A673 (cell line): ENCODE measurements around the gene TBX19. TPM values are rescaled to one million over a fixed set of nuclear protein-coding genes. Genes with fewer than 3 reads are reported as not detected.

Experiments
- Bru-seq: library from RNA; stranded (reverse); fragments of 400-500 nt; gene quantifications from one replicate; lab custom pipeline; 2021; lab: Mats Ljungman, UMichigan
- BruChase-seq, 2 experiments: library from RNA; stranded (reverse); fragments of 400-500 nt; gene quantifications; one replicate each; lab custom pipeline; 2021; lab: Mats Ljungman, UMichigan
- BruUV-seq: library from RNA; stranded (reverse); fragments of 400-500 nt; replicated peaks from 2 replicates; lab custom pipeline; 2021; lab: Mats Ljungman, UMichigan
- CTCF ChIA-PET: fragments of 300-600 bp; sonication (Branson Sonifier 250); formaldehyde crosslinking; loops from one replicate; lab custom pipeline; 2022; ENCODE audit warnings: antibody characterized with exemption; lab: Charles Lee
- POLR2A ChIA-PET: fragments of 300-600 bp; sonication (Branson Sonifier 250); formaldehyde crosslinking; loops from one replicate; lab custom pipeline; 2022; ENCODE audit warnings: antibody characterized with exemption; ENCODE audit not compliant: low non-redundant PET; lab: Charles Lee
- DNase-seq: peaks from one replicate; pipeline ENCODE4 v3.0.0-alpha.2; 2015; ENCODE audit warnings: low spot score
- H3K27ac ChIP-seq: fragments of 200-600 bp; sonication (generic); 2 replicates; pipeline ENCODE4 v1.5.1; 2016; ENCODE audit warnings: mixed run types, low read depth, mild to moderate bottlenecking, mixed read lengths, antibody characterized with exemption, low read length; ENCODE audit not compliant: poor library complexity, severe bottlenecking
- H3K27me3 ChIP-seq: fragments of 200-600 bp; sonication (generic); replicated peaks from 2 replicates; pipeline ENCODE4 v1.6.1; 2017; ENCODE audit warnings: mixed run types, low read depth, mild to moderate bottlenecking, mixed read lengths, antibody characterized with exemption, low read length; ENCODE audit not compliant: insufficient read depth, poor library complexity
- H3K36me3 ChIP-seq: fragments of 200-600 bp; sonication (generic); 2 replicates; pipeline ENCODE4 v1.6.1; 2016; ENCODE audit warnings: mixed run types, mild to moderate bottlenecking, mixed read lengths, antibody characterized with exemption, low read length; ENCODE audit not compliant: insufficient read depth, poor library complexity, severe bottlenecking
- H3K4me1 ChIP-seq: fragments of 200-600 bp; sonication (generic); 2 replicates; pipeline ENCODE4 v1.6.1; 2017; ENCODE audit warnings: mixed run types, mild to moderate bottlenecking, mixed read lengths, antibody characterized with exemption, low read length; ENCODE audit not compliant: insufficient read depth, poor library complexity, severe bottlenecking
- H3K4me3 ChIP-seq: fragments of 200-600 bp; sonication (generic); 2 replicates; pipeline ENCODE4 v1.5.1; 2016; ENCODE audit warnings: low read depth, mixed run types, mild to moderate bottlenecking, mixed read lengths, low read length; ENCODE audit not compliant: poor library complexity, severe bottlenecking
- H3K9me3 ChIP-seq: fragments of 200-600 bp; sonication (generic); 2 replicates; pipeline ENCODE4 v1.6.1; 2016; ENCODE audit warnings: mixed run types, low read depth, mild to moderate bottlenecking, mixed read lengths, antibody characterized with exemption, low read length; ENCODE audit not compliant: poor library complexity, severe bottlenecking
- EZH2 ChIP-seq: fragments of 200-600 bp; sonication (generic); IDR thresholded peaks from 2 replicates; pipeline ENCODE4 v1.6.1; 2017; ENCODE audit warnings: borderline replicate concordance, low read depth, mild to moderate bottlenecking, mixed read lengths, antibody characterized with exemption, low read length; ENCODE audit not compliant: poor library complexity, severe bottlenecking
- intact Hi-C: fragments of 100-400 bp; cut with micrococcal nuclease; formaldehyde crosslinking; loops from one replicate; pipeline ENCODE4 v1.10.0; 2022; ENCODE audit not compliant: unreplicated experiment
- long read RNA-seq: library from polyadenylated mRNA; stranded (forward); transcript quantifications from one replicate; pipeline ENCODE4 v2.0.0, GENCODE V29; 2022
- total RNA-seq: library from RNA; stranded (reverse); gene quantifications from 2 replicates; pipeline ENCODE4 v1.2.3, GENCODE V29; 2021
- TF ChIP-seq, protein P1 (sequence below): fragments of 300-800, 200-600 bp; sonication (generic); conservative IDR thresholded peaks from 2 replicates; pipeline ENCODE4 v1.5.1; 2017; ENCODE audit warnings: low read depth, mild to moderate bottlenecking, antibody characterized with exemption, low read length, moderate library complexity, mixed read lengths

TBX19 gene
- total RNA-seq (2.0 and 2.5 TPM in 2 replicates), Bru-seq, nascent RNA (percentile 53 among the genes with signal in this experiment), BruChase-seq, experiment 1, labeled RNA remaining after a 2-hour chase (percentile 68 among the genes with signal in this experiment), BruChase-seq, experiment 2, labeled RNA remaining after a 6-hour chase (percentile 62 among the genes with signal in this experiment)
- long read RNA-seq = 0 reads

DNA sequence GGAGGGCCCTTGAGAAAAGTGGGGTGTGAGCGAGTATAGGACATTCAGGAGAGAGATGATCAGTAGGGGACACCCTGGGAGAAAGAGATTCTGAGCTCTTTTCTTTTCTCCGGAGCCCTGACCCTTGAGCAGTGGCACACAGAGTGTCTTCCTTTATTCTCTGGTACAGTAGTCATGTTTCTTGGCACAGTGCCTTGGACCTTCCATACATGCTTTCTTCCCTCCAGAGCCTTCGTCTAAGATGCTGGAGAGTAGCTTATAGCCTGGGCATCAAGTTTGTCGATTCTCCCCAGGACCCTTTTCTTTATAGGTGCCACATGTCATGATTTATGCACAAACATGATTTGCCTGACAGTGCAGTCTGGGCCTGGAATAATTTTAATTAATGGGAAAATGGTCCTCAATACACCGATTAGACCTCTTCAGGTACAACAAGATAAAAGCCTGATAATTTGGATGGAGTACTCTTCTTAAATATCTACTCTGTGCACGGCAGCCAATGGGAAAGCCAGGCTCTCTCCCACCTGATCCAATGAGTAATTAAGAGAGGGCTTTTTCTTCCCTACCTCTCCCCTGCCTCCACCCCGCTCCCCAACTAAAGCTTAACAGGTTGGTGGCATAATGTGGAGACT is at the start of gene TBX19:
Gene TBX19 (plus strand): TSS at position 582 of the 632 bp plus-strand sequence. CDS start 214 bp downstream, outside the sequence.
- ChIA-PET CTCF (no interaction called here), POLR2A (no interaction called here)
- H3K27me3 ChIP-seq = no peaks in the 10 kb centered on the region
- no peaks in the 10 kb centered on the region for H3K4me1 ChIP-seq
- TF ChIP-seq, protein P1, sequence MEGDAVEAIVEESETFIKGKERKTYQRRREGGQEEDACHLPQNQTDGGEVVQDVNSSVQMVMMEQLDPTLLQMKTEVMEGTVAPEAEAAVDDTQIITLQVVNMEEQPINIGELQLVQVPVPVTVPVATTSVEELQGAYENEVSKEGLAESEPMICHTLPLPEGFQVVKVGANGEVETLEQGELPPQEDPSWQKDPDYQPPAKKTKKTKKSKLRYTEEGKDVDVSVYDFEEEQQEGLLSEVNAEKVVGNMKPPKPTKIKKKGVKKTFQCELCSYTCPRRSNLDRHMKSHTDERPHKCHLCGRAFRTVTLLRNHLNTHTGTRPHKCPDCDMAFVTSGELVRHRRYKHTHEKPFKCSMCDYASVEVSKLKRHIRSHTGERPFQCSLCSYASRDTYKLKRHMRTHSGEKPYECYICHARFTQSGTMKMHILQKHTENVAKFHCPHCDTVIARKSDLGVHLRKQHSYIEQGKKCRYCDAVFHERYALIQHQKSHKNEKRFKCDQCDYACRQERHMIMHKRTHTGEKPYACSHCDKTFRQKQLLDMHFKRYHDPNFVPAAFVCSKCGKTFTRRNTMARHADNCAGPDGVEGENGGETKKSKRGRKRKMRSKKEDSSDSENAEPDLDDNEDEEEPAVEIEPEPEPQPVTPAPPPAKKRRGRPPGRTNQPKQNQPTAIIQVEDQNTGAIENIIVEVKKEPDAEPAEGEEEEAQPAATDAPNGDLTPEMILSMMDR = no peak
- TF ChIP-seq EZH2 = no peak
- intact Hi-C loops = no loop called here
- no peaks in the 10 kb centered on the region for H3K36me3 ChIP-seq
- BruUV-seq = no TSS peak
- H3K9me3 ChIP-seq = peaks cover 7% of the 10 kb centered on the region
- no peak for DNase-seq
- H3K4me3 ChIP-seq = no peak within 1 kb of the TSS
- no peak within 1 kb of the TSS for H3K27ac ChIP-seq

DNA sequence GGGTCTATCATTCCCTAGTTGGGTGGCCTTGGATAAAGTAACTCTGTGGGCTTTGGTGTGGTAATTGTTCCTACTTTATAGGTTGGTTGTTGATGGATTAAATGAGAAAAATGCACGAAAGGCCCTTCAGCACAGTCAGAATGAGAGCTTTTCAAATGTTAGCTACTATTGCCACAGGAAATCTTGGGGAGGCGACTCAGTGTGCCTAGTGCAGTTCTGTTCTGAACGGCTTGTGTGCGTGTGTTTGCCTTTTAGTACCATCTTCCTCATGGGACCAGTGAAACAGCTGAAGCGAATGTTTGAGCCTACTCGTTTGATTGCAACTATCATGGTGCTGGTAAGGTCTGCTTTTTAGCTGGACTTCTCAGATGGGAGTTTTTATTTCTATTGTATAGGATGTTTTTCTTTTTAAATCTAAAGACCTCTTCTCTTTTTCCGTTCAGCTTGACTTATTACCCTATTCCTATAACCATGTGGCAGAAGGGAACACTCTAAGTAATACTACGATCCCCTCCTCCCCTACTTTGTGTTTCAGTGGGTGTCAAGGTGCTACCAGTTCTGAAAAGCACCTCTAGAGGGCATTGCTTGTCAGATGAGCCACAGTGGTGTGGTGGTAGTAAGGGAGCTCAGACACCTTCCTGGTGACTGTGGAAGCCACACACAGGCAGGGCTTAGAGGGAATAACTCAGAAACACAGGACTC is 45.7 kb upstream of the TBX19 start:
- no peak overlapping the region for H3K4me3 ChIP-seq
- ChIA-PET POLR2A (no interaction called here), CTCF (interaction anchor here (0.6 to 1.2 kb wide), 5 partner anchors 8 to 115 kb away, joined by 3 to 9 read pairs (median 3); partner anchors contain the start of gene SFT2D2)
- TF ChIP-seq, protein P1 = peak; percentile 75
- no peak for TF ChIP-seq EZH2
- intact Hi-C loops = no loop called here
- BruUV-seq = no TSS peak
- peak; percentile 67 for DNase-seq
- no peaks in the 10 kb centered on the region for H3K9me3 ChIP-seq
- no peaks in the 10 kb centered on the region for H3K4me1 ChIP-seq
- no peaks in the 10 kb centered on the region for H3K27me3 ChIP-seq
- H3K27ac ChIP-seq = no peak overlapping the region
- H3K36me3 ChIP-seq = peaks cover 52% of the 10 kb centered on the region

DNA sequence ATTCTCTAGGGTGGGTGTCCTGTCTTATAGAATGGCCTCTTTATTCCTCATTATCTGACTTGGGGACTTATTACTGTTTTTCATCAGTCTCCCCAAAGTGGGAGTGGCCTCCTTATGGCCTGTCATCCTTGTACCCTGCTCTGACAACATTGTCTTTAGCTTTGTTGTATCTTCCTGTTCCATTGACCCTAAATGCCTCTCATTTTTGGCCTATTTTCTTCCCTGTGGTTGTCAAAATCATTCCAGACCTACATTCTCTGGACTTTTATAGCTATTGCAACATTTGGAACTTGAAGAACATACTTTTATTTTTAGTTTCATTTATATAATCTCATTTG is 45.2 kb upstream of the TBX19 start:
- TF ChIP-seq EZH2 = no peak
- TF ChIP-seq, protein P1 = 0 out of 2 replicates have a peak, but pooled peaks have one; percentile 28
- Histone ChIP-seq H3K4me3 (no peak overlapping the region), H3K27me3 (no peaks in the 10 kb centered on the region), H3K9me3 (no peaks in the 10 kb centered on the region), H3K4me1 (no peaks in the 10 kb centered on the region), H3K36me3 (peaks cover 55% of the 10 kb centered on the region), H3K27ac (no peak overlapping the region)
- no peak for DNase-seq
- CTCF ChIA-PET = interaction anchor here (0.6 to 1.2 kb wide), 4 partner anchors 9 to 116 kb away, joined by 3 to 7 read pairs (median 3); partner anchors contain the start of gene SFT2D2
- BruUV-seq = no TSS peak
- POLR2A ChIA-PET = no interaction called here
- intact Hi-C loops = no loop called here
